Chondrocyte (in vitro differentiated cells): ENCODE measurements around the gene SLC5A11. TPM values are rescaled to one million over a fixed set of nuclear protein-coding genes. Genes with fewer than 3 reads are reported as not detected.

ENCODE experiments used
- DNase-seq: peaks from one replicate; pipeline ENCODE4 v3.0.0; 2021; ENCODE audit warnings: mixed read lengths, low spot score
- H3K27ac Mint-ChIP-seq: one replicate; pipeline ENCODE4 v1.8.0; 2021; ENCODE audit warnings: mild to moderate bottlenecking, moderate library complexity, mixed read lengths; ENCODE audit not compliant: unreplicated experiment
- H3K27me3 Mint-ChIP-seq: 2 replicates; pipeline ENCODE4 v1.8.0; 2021; ENCODE audit warnings: low read depth, mixed read lengths
- H3K36me3 Mint-ChIP-seq: 2 replicates; pipeline ENCODE4 v1.8.0; 2021; ENCODE audit warnings: low read depth, mixed read lengths
- H3K4me1 Mint-ChIP-seq: 2 replicates; pipeline ENCODE4 v1.8.0; 2021; ENCODE audit warnings: low read depth, mild to moderate bottlenecking, mixed read lengths
- H3K4me3 Mint-ChIP-seq: one replicate; pipeline ENCODE4 v1.8.0; 2021; ENCODE audit warnings: mild to moderate bottlenecking, moderate library complexity, mixed read lengths; ENCODE audit not compliant: unreplicated experiment
- H3K9me3 Mint-ChIP-seq: 2 replicates; pipeline ENCODE4 v1.8.0; 2021; ENCODE audit warnings: low read depth, mixed read lengths
- total RNA-seq: library from RNA; stranded (reverse); gene quantifications from 3 replicates; pipeline ENCODE4 v1.2.1, GENCODE V29; 2021
- TF ChIP-seq, protein P1 (sequence below): fragments of 200-600 bp; sonication (generic); IDR thresholded peaks from 2 replicates; pipeline ENCODE4 v1.5.0; 2021; ENCODE audit warnings: antibody characterized with exemption, mild to moderate bottlenecking, moderate library complexity

SLC5A11 gene
- total RNA-seq, 1 donor from 2014 or later = not detected

DNA sequence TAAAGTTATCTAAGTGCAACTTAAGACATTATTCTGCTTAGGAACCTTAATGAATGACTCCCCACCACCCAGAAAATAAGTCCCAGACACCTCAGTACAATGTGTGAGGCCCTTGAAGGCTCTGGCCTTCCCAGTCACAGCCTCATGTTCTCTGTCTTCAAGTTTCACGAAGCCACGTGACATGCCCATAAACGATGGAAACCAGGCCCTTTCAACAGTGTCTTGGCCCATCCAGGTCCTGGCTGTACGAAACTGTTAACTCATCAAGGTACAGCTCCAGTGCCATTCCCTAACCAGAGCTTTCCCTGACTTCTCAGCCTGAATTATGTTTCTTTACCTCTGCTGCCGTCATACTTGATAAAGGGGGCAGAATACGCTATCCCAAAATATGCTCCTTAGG lies 100.4 kb downstream of the SLC5A11 start:
- Mint-ChIP-seq H3K4me3 (no peak overlapping the region), H3K27ac (no peak overlapping the region), H3K4me1 (peaks cover 6% of the 10 kb centered on the region), H3K27me3 (no peaks in the 10 kb centered on the region), H3K9me3 (no peaks in the 10 kb centered on the region), H3K36me3 (peaks cover 37% of the 10 kb centered on the region)
- TF ChIP-seq, protein P1, sequence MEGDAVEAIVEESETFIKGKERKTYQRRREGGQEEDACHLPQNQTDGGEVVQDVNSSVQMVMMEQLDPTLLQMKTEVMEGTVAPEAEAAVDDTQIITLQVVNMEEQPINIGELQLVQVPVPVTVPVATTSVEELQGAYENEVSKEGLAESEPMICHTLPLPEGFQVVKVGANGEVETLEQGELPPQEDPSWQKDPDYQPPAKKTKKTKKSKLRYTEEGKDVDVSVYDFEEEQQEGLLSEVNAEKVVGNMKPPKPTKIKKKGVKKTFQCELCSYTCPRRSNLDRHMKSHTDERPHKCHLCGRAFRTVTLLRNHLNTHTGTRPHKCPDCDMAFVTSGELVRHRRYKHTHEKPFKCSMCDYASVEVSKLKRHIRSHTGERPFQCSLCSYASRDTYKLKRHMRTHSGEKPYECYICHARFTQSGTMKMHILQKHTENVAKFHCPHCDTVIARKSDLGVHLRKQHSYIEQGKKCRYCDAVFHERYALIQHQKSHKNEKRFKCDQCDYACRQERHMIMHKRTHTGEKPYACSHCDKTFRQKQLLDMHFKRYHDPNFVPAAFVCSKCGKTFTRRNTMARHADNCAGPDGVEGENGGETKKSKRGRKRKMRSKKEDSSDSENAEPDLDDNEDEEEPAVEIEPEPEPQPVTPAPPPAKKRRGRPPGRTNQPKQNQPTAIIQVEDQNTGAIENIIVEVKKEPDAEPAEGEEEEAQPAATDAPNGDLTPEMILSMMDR = no peak
- no peak for DNase-seq

DNA sequence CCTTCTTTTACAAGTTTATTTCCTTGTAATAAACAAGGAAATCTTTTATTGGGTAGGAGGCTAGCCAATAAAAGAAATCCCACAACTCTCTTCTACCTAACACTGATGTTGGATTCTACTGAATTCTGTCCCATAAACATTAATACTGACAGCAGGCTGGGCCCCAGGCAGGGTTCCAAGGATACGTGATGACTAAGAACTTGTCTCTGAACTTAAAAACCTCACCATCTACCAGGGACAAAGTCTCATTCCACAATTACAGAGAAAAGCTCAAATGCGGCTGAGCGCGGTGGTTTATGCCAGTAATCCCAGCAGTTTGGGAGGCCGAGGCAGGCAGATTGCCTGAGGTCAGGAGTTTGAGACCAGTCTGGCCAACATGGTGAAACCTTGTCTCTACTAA lies 104.5 kb downstream of the SLC5A11 start:
- TF ChIP-seq, protein P1 = no peak
- Mint-ChIP-seq H3K36me3 (peaks cover 42% of the 10 kb centered on the region), H3K9me3 (no peaks in the 10 kb centered on the region), H3K4me1 (peaks cover 7% of the 10 kb centered on the region), H3K27ac (peak overlapping the region; percentile 52), H3K27me3 (no peaks in the 10 kb centered on the region), H3K4me3 (no peak overlapping the region)
- DNase-seq = no peak

DNA sequence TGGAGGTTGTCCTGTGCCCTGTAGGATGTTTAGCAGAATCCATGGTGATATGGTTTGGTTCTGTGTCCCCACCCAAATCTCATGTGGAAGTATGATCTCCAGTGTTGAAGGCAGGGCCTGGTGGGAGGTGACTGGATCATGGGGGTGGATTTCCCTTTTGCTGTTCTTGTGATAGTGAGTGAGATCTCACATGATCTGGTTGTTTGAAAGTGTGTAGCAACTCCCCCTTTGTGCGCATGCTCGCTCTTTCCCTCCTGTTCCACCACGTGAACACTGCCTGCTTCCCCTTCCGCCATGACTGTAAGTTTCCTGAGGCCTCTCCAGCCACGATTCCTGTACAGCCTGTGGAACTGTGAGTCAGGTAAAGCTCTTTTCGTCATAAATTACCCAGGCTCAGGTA lies 107.5 kb downstream of the SLC5A11 start:
- Mint-ChIP-seq H3K4me1 (peaks cover 7% of the 10 kb centered on the region), H3K27me3 (no peaks in the 10 kb centered on the region), H3K36me3 (peaks cover 50% of the 10 kb centered on the region), H3K9me3 (no peaks in the 10 kb centered on the region), H3K4me3 (no peak overlapping the region), H3K27ac (no peak overlapping the region)
- TF ChIP-seq, protein P1 = no peak
- DNase-seq = no peak

DNA sequence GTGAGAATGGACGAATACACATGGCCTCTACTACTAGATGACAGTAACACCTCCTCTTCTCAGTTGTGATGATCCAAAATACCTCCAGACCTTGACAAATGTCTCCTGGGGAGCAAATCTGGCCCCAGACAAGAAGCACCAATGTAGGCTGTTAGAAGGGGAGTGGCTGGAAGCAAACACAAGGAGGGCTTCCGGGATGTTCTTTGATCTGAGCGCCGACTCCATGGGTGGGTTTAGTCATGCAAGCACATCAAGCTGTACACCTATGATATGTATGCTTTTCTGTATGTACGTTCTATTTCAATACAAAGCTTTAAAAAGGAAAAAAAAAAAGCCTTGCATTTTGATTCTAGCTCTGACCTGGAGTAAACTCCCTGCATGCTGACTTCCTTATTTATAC lies 108.0 kb downstream of the SLC5A11 start:
- Mint-ChIP-seq H3K27me3 (no peaks in the 10 kb centered on the region), H3K9me3 (no peaks in the 10 kb centered on the region), H3K36me3 (peaks cover 50% of the 10 kb centered on the region), H3K27ac (no peak overlapping the region), H3K4me1 (peaks cover 7% of the 10 kb centered on the region), H3K4me3 (no peak overlapping the region)
- TF ChIP-seq, protein P1 = no peak
- DNase-seq = no peak

DNA sequence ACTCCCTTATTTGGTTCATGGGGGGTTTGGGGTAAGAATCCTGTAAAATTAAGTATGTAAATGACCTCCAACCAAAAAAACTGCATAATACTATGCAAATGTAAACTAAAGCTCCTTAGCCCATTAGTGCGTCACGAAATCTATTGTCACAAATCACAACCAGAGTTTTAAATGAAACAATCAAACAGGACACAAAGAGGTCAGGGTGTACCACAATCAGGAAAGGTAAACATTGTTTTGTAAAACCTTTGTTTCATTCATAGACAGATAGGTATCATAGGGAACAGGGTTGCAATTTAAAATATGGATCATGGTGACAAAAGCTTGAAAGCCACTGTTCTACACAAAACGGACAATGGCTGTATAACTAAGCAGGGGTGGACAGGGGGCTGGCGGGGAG lies 108.4 kb downstream of the SLC5A11 start:
- Mint-ChIP-seq H3K4me3 (no peak overlapping the region), H3K27me3 (no peaks in the 10 kb centered on the region), H3K36me3 (peaks cover 51% of the 10 kb centered on the region), H3K4me1 (peaks cover 7% of the 10 kb centered on the region), H3K9me3 (no peaks in the 10 kb centered on the region), H3K27ac (no peak overlapping the region)
- no peak for DNase-seq
- TF ChIP-seq, protein P1 = no peak
